Kidney (tissue), 14 donors: Measurements from ENCODE around the gene SLC25A26. TPM values are rescaled to one million over a fixed set of nuclear protein-coding genes. Genes with fewer than 3 reads are reported as not detected.

Experiments
- DNase-seq, 5 donors: peaks; one replicate each; pipeline ENCODE4 v3.0.0-alpha.2; 2013 to 2020
- FAIRE-seq: peaks from 2 replicates; lab custom pipeline; 2012; peaks lifted over from hg19 to GRCh38; lab: Jason Lieb, UNC
- H3K27ac ChIP-seq, 2 donors: one replicate each; pipeline ENCODE4 v1.7.0; 2013; ENCODE audit warnings: low read depth in 2 of 2, low read length in 2 of 2, inconsistent platforms in 1 of 2
- H3K27me3 ChIP-seq: one replicate; pipeline ENCODE4 v1.7.1; 2013; ENCODE audit warnings: low read length, inconsistent platforms; ENCODE audit not compliant: control insufficient read depth, insufficient read depth
- H3K36me3 ChIP-seq, 3 donors: one replicate each; pipeline versions ENCODE4 v1.7.0 to v1.7.1; 2013; ENCODE audit warnings: low read length in 3 of 3, control low read depth in 1 of 3, inconsistent platforms in 1 of 3; ENCODE audit not compliant: insufficient read depth in 3 of 3, control insufficient read depth in 2 of 3
- H3K4me1 ChIP-seq, 3 donors: one replicate each; pipeline versions ENCODE4 v1.7.0 to v1.7.1; 2013; ENCODE audit warnings: low read length in 3 of 3, inconsistent platforms in 1 of 3, low read depth in 1 of 3; ENCODE audit not compliant: control insufficient read depth in 2 of 3, insufficient read depth in 2 of 3
- H3K4me3 ChIP-seq, 3 donors: one replicate each; pipeline versions ENCODE4 v1.7.0 to v1.8.1; 2013; ENCODE audit warnings: low read length in 3 of 3, control low read depth in 1 of 3, inconsistent platforms in 1 of 3
- H3K9ac ChIP-seq, 3 donors: one replicate each; pipeline versions ENCODE4 v1.7.0 to v1.7.1; 2013; ENCODE audit warnings: low read length in 3 of 3, control low read depth in 1 of 3, inconsistent platforms in 1 of 3
- H3K9me3 ChIP-seq, 3 donors: one replicate each; pipeline versions ENCODE4 v1.7.0 to v1.7.1; 2013; ENCODE audit warnings: low read length in 3 of 3, control low read depth in 1 of 3, inconsistent platforms in 1 of 3; ENCODE audit not compliant: control insufficient read depth in 2 of 3, insufficient read depth in 1 of 3
- intact Hi-C: fragments of 100-400 bp; cut with DNase I; formaldehyde crosslinking; loops from one replicate; pipeline ENCODE4 v1.11.1; 2022
- polyA plus RNA-seq: library from polyadenylated mRNA; stranded (reverse); fragments of 350-450 nt; fragmentation: Illumina TruSeq; extraction: RNeasy Lipid Tissue Mini Kit (QIAGEN cat#74804); gene quantifications from one replicate; pipeline ENCODE4 v1.2.3, GENCODE V29; 2014; ENCODE audit warnings: low read depth, low replicate concordance; ENCODE audit not compliant: insufficient read depth
- total RNA-seq: library from RNA; stranded (reverse); fragmentation: NEBNext Ultra II Directional; extraction: Animal tissue kit (Norgen Biotek cat#: 25700); gene quantifications from one replicate; pipeline ENCODE4 v1.2.1, GENCODE V29; 2021
- TF ChIP-seq, protein P1 (sequence below): IDR thresholded peaks from 3 replicates; pipeline ENCODE4 v1.5.1; 2012; ENCODE audit warnings: mild to moderate bottlenecking, moderate library complexity, borderline replicate concordance; ENCODE audit not compliant: insufficient read depth; ENCODE audit errors: extremely low read depth
- donor health status: control.
- donor health status: control.
- donor health status: control.
- donor health status: control.
- donor health status: control.
- donor health status: DM: yes; HTN: yes; CAD: no.
- donor health status: Normal renal cell carcinoma (clear cell type).

Gene SLC25A26
- total and polyA plus RNA-seq, 2 donors from 2014 or later: 23.9 to 25.4 TPM

DNA sequence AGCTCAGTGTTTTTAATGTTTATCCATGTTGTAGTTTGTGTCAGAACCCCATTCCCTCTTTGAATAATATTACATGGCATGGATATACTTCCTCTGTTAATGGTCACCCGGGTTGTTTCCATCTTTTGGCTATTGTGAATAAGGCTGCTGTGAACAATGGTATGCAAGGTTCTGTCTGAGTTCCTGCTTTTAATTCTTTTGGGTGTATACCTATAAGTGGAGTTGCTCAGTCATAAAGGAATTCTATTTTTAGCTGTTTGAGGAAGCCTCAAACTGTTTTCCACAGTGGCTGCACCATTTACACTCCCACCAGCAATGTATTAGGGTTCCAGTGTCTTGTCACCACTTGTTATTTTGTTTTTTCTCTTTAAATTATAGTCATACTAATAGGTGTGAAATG, 99.6 kb downstream of the SLC25A26 start:
- DNase-seq (no peak), FAIRE-seq (no peak)
- Histone ChIP-seq H3K4me3 (no peak overlapping the region), H3K4me1 (no peaks in the 10 kb centered on the region), H3K27ac (no peak overlapping the region), H3K27me3 (no peaks in the 10 kb centered on the region), H3K9ac (no peak overlapping the region), H3K36me3 (no peaks in the 10 kb centered on the region), H3K9me3 (peaks cover 0 to 8% (median 0%) of the 10 kb centered on the region in 3 donors)
- intact Hi-C loops: no loop called here
- TF ChIP-seq, protein P1, sequence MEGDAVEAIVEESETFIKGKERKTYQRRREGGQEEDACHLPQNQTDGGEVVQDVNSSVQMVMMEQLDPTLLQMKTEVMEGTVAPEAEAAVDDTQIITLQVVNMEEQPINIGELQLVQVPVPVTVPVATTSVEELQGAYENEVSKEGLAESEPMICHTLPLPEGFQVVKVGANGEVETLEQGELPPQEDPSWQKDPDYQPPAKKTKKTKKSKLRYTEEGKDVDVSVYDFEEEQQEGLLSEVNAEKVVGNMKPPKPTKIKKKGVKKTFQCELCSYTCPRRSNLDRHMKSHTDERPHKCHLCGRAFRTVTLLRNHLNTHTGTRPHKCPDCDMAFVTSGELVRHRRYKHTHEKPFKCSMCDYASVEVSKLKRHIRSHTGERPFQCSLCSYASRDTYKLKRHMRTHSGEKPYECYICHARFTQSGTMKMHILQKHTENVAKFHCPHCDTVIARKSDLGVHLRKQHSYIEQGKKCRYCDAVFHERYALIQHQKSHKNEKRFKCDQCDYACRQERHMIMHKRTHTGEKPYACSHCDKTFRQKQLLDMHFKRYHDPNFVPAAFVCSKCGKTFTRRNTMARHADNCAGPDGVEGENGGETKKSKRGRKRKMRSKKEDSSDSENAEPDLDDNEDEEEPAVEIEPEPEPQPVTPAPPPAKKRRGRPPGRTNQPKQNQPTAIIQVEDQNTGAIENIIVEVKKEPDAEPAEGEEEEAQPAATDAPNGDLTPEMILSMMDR: no peak

DNA sequence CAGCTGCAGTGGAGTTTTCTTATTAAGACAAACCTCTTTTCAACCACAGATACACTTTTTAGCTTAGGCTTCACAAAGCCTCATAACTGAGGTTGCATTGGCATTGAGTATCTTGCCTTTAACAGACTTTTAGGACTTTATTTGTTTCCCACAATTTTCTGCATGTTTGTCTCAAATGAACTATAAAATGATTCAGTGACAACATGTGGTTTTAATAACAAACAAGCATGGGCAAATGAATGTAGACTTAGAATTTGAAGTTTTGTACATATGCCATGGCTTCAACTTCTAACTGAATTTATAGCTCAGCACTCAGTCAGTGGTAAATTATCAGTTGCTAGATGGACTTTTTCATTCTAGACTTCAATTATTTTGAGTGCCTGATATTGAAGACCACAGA, 101.6 kb downstream of the SLC25A26 start:
- no peak for DNase-seq
- no peaks in the 10 kb centered on the region for H3K4me1 ChIP-seq
- H3K9me3 ChIP-seq: peaks cover 0 to 8% (median 0%) of the 10 kb centered on the region in 3 donors
- no peak overlapping the region for H3K4me3 ChIP-seq
- H3K27ac ChIP-seq: no peak overlapping the region
- no peak for FAIRE-seq
- TF ChIP-seq, protein P1: no peak
- no peak overlapping the region for H3K9ac ChIP-seq
- H3K27me3 ChIP-seq: no peaks in the 10 kb centered on the region
- intact Hi-C loops: no loop called here
- no peaks in the 10 kb centered on the region for H3K36me3 ChIP-seq

DNA sequence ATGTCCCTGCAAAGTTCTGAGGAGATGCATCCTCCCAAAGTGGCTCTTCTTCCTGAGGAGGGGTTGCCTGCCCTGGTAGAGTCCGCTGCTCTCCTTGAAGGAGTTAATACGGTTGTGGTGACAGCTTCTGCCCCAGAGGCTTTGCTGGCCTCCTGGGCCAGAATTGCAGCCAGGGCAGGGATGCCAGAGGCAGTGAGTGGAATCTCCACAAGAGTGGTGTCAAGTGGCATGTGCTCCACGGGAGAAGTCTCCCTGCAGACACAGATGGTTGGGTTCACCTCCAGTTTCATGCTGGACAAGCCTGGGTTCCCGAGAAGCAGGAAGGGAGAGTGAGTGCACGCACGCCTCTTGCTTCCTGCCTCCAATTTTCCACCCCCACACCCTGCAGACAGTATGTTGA, 105.5 kb downstream of the SLC25A26 start:
- Histone ChIP-seq H3K27ac (no peak overlapping the region), H3K36me3 (no peaks in the 10 kb centered on the region), H3K4me3 (no peak overlapping the region), H3K9ac (no peak overlapping the region), H3K9me3 (peaks cover 0 to 8% (median 0%) of the 10 kb centered on the region in 3 donors), H3K4me1 (no peaks in the 10 kb centered on the region), H3K27me3 (no peaks in the 10 kb centered on the region)
- intact Hi-C loops: no loop called here
- TF ChIP-seq, protein P1: no peak
- FAIRE-seq (no peak), DNase-seq (peak in 2 of 5 donors; percentile 7 to 23)

DNA sequence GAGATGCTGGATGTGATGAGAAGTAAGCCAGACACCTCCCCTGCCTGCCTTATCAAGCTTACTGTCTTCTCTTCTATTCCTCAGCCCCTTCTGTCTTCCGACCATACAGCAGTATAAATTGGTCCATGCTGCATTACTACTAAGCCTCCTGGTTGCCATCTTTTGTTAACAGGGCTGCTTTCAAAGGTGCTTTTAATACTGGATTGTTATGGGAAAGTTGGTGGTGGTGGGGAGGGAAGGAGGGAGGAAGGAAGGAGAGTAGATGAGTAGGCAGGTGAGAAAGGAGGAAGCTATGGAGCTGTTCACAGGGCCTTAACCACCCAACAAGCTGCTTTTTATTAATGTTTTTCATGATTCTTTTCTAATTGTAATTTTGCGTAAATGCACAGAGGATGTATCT, 114.9 kb downstream of the SLC25A26 start:
- Histone ChIP-seq H3K27me3 (no peaks in the 10 kb centered on the region), H3K9ac (no peak overlapping the region), H3K4me1 (no peaks in the 10 kb centered on the region), H3K4me3 (no peak overlapping the region), H3K9me3 (no peaks in the 10 kb centered on the region), H3K36me3 (no peaks in the 10 kb centered on the region), H3K27ac (no peak overlapping the region)
- TF ChIP-seq, protein P1: no peak
- no peak for DNase-seq
- FAIRE-seq: no peak
- intact Hi-C loops: no loop called here
